Adipose tissue (tissue), 3 donors: ENCODE measurements around the gene NFU1. TPM values are rescaled to one million over a fixed set of nuclear protein-coding genes. Genes with fewer than 3 reads are reported as not detected.
"Not testable (repeated sequence)": the region's sequence is repeated elsewhere in the genome, so short reads cannot be mapped to it uniquely, and the experiment has no call there.

Experiments
- H3K27ac ChIP-seq: one replicate; pipeline ENCODE4 v1.5.1; 2013; ENCODE audit warnings: low read depth, low read length
- WGBS, 3 donors: extraction: QIAGEN DNeasy Blood & Tissue Kit; methylation state at CpG; one replicate each; pipeline ENCODE4 v1.1.7; 2013; 5-methylcytosine and 5-hydroxymethylcytosine counted together
- polyA plus RNA-seq, 3 donors: library from polyadenylated mRNA; stranded (reverse); fragments of 200-250 nt; gene quantifications; one replicate each; pipeline ENCODE4 v1.2.3, GENCODE V29; 2013
- donor health status: healthy with polysubstance abuse.
- donor health status: Bipolar disorder and iron deficiency.
- donor health status: healthy.

NFU1 gene
- polyA plus RNA-seq, 3 donors, result 30.2 to 83.9 (median 76.5) TPM

DNA sequence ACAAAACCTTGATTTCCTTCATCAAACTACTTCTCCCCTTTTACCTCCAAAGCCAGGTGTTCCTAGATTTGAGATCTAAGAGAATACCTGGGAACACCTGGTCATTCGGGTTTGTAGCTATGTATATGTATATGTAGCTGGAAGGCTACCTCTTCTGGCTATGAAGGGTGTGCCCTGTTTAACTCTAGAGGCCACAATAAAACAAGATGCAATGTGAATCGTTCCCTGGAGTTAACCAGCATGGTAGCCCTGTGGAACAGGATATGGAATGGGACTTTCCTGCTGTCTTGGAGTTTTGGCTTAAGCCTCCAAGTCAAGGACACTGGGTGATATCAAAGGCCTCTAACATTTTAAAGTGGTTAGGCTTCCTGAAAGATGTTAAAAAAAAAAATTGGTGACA is 17.7 kb upstream of the NFU1 start:
- WGBS, 3 donors, result 91 to 93% (median 92%) methylated on average over 2 of the region's 2 CpGs
- H3K27ac ChIP-seq, result no peak overlapping the region

DNA sequence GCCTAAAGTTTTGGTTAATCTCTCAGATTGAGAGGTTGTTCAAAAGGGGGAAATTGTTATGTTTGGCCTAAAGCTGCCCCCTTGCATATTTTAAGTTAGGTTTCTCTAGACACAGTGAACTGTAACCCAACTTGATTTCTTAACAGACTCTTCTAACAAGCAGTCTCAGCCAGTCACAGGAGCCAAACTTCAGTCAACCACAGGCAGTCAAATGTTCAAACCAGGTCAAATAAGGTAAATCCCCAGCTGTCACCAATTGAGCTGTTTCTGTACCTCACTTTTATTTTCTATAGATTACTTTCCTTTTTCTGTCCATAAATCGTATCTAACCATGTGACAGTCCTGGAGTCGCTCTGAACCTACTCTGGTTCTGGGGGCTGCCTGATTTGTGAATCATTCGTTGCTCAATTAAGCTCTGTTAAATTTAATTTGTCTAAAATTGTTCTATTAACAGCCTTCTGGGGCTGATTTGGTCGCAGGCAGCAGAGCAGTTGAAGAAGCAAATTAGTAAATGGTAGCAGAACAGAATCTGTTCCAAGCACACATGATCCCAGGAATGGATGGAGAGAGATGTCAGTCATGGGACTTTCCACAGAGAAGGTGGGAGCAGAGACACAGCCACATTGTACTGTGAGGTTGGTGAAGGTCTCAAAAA is 16.4 kb upstream of the NFU1 start:
- no peak overlapping the region for H3K27ac ChIP-seq
- 69 to 88% (median 81%) methylated on average over 4 of the region's 4 CpGs for WGBS, 3 donors

DNA sequence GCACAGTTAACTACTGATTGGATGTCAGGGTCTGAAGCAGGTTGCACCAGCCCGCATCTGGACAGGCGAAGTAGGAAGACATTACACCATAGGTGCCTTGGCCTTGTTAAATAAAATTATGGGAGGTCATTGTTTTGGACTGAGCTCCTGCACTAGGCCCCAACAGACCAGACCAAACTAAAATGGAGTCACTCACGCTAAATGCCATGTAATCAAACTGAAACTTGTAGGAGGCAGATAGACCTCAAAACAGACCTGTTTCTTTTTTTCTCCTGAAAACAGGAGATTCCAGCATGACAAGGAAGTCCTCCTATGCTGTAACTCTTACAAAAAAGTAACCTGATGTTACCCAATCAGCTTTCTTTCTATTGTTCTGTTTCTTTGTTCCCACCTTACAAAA is 15.5 kb upstream of the NFU1 start:
- H3K27ac ChIP-seq, result no peak overlapping the region
- WGBS, 3 donors, result 69 to 97% (median 73%) methylated on average over 3 of the region's 3 CpGs

DNA sequence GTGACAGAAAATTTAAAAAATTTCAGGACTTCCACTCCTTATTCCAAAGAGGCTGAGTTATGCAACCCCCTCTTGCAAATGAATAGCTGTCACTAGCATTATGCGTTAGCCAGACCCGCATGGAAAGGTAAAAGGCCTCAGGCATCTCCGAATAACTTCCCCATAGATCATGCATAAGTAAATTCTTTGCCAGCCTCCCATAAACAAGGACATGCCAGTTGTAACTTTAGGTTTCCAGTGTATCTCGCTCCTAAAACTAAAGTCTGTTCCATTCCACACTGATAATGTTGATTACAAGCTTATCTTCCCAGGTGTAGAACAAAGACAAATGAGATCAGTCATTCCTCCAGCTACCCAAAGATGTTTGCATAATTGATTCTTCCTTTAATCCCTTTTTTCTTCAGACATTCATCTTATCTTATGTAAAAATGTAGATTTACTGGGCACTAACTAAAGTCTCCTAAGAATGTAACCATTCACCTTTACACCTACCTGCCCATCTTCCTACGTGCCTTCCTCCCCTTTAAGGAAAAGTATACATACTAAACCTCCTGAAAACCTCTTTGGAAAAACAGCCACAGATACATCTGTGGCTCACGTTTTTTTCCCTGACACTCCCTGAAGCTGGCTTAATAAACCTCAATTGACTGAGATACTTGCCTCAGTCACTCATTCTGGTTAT is 13.6 kb upstream of the NFU1 start:
- H3K27ac ChIP-seq, result no peak overlapping the region
- 79 to 83% (median 80%) methylated on average over 6 of the region's 6 CpGs for WGBS, 3 donors

DNA sequence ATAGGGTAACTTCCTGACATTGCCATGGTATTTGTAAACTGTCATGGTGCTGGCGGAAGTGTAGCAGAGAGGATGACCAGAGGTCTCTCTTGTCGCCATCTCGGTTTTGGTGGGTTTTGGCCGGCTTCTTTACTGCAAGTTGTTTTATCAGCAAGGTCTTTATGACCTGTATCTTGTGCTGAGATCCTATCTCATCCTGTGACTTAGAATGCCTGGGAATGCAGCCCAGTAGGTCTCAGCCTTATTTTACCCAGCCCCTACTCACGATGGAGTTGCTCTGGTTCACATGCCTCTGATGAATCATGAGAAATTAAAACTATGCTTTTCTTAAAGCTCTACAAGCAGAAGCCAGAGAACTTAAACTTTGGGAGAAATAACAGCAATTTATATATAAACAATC is 12.7 kb upstream of the NFU1 start:
- 82 to 89% (median 89%) methylated on average over 5 of the region's 5 CpGs for WGBS, 3 donors
- no peak overlapping the region for H3K27ac ChIP-seq

DNA sequence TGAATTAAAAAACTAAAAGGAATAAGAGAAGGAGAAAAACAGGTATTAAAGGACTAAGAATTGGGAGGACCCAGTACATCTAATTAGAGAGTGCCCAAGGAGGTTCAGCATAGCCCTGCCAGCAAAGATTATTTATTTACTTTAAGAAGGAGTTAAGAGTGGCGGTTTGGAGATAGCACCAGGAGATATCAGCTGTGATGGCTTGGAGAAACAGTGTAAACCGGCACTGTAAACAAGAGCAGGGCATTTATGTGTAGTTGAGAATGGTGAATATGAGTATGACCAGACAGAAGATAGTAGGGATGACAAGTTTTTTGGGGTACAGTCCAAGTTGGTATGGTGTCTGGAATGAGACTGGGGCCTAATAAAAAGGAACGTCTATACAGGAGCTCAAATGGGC is 6.4 kb upstream of the NFU1 start:
- WGBS, 3 donors, result 66 to 89% (median 89%) methylated on average over 3 of the region's 3 CpGs
- not testable (repeated sequence) for H3K27ac ChIP-seq

DNA sequence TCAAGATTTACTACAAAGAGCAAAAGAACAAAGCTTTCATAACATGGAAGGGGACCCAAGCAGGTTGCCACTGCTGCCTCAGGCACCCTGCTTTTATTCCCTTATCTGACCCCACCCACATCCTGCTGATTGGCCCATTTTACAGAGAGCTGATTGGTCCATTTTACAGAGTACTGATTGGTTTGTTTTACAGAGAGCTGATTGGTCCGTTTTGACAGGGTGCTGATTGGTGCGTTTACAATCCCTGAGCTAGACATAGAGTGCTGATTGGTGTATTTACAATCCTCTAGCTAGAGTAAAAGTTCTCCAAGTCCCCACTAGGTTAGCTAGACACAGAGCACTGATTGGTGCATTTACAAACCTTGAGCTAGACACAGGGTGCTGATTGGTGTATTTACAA is 2.3 kb upstream of the NFU1 start:
- H3K27ac ChIP-seq, result not testable (repeated sequence)
- 88 to 100% (median 98%) methylated on average over 2 of the region's 2 CpGs for WGBS, 3 donors

DNA sequence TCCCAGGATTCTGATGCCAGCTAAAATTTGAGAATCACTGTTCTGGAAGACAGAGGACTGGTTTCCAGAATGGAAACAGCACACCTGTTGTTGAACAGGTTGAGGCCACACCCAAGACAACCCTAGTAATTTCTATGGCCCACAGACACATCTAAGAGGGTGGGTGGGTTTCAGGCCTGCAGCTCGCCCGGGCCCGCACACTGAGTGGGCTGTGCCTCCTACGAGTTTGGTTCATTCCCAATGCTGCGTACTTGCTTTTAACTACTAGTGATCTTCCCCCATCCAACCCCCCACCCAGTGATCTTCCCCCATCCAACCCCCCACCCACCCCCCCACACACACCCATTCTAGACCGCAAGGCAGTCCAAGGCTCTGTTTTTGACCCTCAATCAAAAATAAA is 1.3 kb upstream of the NFU1 start:
- WGBS, 3 donors, result 95 to 99% (median 98%) methylated on average over 6 of the region's 6 CpGs
- H3K27ac ChIP-seq, result no peak overlapping the region

DNA sequence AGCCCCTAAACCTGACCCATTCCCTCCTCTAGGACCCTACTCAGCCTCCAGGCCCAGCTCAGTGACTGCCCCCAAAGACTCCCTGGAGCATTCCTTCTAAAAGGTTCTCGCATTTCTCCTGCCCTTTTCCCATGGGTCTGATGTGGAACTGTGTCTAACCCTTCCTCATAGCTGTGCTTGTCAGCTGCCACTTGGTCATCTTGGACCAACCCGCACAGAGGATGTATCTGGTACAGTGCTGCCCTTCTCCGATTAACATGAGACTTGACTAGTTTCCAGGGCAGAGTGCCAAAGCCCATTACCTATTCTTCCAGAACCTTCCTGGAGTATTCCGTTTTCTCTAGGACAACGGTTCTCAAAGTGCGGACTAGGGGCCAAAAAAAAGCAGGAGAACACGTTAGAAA is 518 bp upstream of the NFU1 start:
- peak overlapping the region; percentile 60 for H3K27ac ChIP-seq
- 43 to 48% (median 45%) methylated on average over 7 of the region's 7 CpGs for WGBS, 3 donors

DNA sequence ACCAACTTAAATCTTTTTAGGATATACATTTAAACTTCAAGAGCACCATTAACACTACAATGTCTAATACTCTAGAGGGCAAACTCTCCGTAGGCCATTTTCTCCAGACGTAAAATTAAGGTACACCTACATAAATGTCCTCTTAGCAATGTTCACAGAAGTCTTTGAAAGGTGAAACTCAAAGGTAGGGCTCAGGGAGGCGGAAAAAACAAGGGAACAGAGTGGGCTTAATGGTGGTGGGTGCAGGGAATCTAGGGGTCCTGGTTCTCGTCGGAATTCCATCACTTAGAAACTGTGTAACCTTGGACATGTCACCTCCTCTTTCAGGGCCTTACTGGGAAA is 668 bp downstream of the NFU1 start:
- peak overlapping the region; percentile 60 for H3K27ac ChIP-seq
- WGBS, 3 donors, result 5% methylated on average over 5 of the region's 5 CpGs

DNA sequence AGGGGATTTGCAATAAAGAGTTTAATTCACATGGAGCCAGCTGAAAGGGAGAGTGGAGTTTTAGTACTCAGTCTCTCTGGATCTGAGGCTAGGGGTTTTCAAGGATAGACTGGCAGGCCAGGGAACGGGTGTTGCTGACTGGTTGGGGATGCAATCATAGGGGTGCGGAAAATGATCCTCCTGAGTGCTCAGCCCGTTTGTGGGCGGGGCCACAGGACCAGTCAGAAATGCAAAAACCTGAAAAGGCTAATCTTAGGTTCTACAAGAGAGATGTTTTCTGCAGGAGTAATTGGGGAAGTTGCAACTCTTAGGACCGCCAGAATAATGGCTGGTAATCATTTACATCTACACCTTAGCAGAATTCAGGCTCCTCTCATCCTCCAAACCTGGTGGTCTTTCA is 2.5 kb downstream of the NFU1 start:
- 74 to 85% (median 76%) methylated on average over 5 of the region's 5 CpGs for WGBS, 3 donors
- H3K27ac ChIP-seq, result no peak overlapping the region

DNA sequence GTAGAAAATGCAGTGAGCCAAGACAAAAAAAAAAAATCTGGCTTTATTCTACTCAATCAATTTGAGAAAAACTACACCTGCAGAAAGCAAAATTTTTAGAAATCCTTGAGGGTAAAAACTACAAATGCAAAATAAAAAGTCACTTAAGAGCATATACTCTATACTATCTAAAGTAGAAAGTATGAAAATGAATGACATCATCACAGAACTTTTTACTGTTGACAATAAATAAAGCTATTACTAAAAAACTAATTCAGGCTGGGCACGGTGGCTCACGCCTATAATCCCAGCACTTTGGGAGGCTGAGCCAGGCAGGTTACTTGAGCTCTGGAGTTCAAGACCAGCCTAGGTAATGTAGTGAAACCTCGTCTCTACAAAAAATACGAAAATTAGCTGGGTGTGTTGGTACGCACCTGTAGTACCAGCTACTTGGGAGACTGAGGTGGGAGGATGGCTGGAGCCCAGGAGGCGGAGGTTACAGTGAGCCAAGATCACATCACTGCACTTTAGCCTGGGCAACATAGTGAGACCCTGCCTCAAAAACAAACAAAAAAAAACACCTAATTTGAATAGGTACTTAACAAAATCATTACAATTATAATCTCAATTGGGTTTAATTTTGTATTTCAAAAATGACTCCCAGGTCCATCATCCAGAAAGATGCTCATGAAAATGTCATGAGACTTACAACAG is 7.6 kb downstream of the NFU1 start:
- 87 to 92% (median 92%) methylated on average over 6 of the region's 6 CpGs for WGBS, 3 donors
- H3K27ac ChIP-seq, result no peak overlapping the region

DNA sequence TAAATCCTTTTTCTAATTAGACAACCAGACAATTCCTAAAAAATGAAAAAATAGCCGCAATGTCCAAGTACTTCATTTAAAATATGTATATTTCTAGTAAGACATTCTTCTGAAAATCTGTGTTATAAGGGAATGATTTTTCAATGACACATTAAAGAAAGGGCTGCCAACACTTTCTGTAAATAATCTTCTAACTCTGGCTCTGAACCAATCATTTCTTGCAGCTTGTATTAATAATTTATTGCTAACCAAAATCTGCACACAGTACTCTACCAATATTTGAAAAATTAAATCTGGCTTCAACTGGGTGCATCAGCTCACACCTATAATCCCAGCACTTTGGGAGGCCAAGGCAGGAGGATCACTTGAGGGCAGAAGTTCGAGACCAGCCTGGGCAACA is 8.3 kb downstream of the NFU1 start:
- 70 to 86% (median 83%) methylated on average over 2 of the region's 2 CpGs for WGBS, 3 donors
- H3K27ac ChIP-seq, result no peak overlapping the region

DNA sequence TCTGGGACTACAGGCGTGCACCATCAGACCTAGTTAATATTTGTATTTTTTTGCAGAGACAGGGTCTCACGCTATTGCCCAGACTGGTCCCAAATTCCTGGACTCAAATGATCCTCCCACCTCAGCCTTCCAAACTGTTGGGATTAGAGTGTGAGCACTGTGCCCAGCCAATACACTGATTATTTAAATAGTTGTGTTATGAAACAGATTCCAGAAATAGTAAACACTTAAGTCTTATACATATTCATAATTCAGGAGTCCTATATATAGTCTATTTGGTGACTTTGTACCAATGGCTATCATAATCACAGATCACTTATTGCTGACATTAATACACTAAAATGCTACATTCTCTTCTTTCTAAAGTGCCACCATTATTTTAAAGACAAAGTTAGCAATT is 12.8 kb downstream of the NFU1 start:
- WGBS, 3 donors, result 92 to 99% (median 98%) methylated on average over 2 of the region's 2 CpGs
- H3K27ac ChIP-seq, result no peak overlapping the region

DNA sequence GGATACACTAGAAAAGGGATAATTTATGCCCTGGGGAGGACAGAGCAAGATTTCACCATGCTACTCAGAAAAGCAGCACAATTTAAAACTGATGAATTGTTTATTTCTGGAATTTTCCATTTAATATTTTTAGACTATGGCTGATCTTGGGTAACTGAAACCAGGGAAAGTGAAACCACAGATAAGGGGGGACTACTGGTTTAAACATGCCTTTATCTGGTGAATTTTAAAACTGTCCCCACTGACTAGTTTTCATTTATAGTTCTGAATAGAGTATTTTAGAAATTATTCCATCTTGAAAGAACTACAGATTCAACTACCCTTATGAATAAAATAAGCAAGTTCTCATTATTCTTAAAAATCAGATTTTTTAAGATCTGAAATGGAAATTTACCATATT is 15.0 kb downstream of the NFU1 start:
- no peak overlapping the region for H3K27ac ChIP-seq

DNA sequence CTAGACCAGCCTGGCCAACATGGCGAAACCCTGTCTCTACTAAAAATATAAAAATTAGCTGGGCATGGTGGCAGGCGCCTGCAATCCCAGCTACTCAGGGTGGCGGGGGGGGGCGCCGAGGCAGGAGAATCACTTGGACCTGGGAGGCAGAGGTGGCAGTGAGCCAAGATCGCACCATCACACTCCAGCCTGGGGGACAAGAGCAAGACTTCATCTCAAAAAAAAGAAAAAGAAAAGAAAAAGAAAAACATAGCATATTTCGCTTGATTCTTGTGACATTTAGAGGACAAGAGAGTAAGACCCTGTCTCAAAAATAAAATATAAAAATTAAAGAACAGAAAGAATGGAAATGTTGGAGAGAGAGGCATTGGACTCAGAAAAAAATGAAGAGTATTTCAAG is 18.1 kb downstream of the NFU1 start:
- 84 to 89% (median 84%) methylated on average over 7 of the region's 7 CpGs for WGBS, 3 donors
- not testable (repeated sequence) for H3K27ac ChIP-seq

DNA sequence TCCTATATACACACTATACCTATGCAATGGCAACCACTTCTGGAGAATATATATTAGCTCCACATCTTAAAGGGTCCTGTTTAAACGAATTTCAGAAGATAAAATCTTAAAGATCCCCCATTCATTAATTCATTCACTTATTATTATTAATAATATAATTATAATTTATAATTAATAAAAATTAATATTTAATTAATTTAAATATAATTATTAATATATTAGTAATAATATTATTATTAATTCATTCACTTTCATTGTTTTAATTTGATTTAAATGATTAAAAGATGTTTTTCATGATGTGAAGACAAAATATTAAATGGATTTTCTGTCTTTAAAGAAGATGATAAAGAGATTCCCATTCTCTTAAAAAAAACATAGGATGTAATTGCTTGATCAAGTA is 21.1 kb downstream of the NFU1 start:
- WGBS, 3 donors, result 71 to 90% (median 78%) methylated on average over 1 of the region's 1 CpG
- H3K27ac ChIP-seq, result no peak overlapping the region

DNA sequence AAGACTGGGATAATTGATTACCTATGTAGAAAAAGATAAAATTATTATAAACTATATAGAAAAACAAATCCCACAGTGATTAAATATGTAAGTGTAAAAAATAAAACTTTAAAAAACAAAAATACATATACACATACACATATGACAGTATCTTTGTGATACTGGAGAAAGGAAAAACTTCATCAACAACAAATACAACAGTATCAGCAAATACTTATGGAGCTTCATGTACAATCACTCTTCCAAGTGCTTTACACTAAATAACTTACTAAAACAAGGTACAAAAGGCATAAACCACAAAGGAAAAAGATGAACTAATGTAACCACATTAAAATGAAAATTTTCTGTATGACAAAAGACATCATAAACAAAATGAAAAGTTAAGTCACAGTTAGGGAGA is 26.1 kb downstream of the NFU1 start:
- no peak overlapping the region for H3K27ac ChIP-seq

DNA sequence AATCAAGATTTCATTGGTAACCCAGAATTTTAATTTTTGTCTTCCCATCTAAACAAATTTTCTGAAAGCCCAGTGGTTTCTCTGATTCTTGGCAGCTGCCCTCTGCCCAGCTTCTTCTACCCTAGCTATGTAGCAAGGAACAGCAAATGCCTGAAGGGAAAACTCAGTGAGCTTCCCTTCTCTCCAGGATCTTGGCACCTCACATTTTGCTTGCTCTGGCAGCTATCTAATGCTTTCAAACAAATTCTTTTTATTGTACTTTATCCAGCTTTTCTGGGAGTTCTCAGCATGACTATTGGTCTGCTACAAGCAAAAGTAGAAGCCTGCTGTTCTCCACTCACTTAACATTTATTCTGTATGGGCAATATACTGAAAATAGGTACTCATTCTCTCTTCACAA is 31.9 kb downstream of the NFU1 start:
- no peak overlapping the region for H3K27ac ChIP-seq

DNA sequence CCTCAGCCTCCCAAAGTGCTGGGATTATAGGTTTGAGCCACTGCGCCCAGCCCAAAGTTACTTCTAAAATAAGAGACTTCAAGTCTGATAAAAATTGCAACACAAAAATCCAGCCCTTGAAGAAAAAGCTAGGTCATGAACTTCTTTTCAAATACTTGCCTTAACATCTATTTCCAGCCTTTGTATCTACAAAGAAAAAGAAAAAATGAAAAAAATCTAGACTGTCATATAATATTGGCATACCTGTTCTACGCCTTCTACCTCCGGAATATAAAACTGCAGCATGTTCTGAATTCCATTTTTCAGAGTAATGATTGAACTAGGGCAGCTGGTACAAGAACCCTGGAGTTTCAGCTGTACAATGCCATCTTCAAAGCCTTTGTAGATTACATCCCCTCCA is 37.1 kb downstream of the NFU1 start:
- H3K27ac ChIP-seq, result no peak overlapping the region
- WGBS, 3 donors, result 96 to 98% (median 98%) methylated on average over 3 of the region's 3 CpGs
